Measurements from ENCODE around the gene ABI3BP.

The ABI3BP gene

DNA sequence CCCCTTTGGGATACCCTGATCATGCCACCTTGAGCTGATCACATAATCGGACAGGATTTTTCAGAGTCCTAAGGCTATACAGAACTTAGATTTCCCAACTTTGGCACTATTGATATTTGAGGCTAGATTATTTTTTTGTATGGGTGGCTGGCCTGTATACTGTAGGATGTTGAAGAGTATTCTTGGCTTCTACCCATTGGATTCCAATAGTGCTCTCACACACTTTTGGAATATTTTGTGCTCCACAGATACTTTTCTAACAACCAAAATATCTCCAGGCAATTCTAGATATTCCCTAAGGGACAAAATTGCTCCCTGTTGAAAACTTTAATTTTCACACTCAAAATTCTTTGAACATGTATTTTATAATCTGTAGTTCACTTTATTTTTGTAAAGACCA, 125.1 kb downstream of the ABI3BP start:
- Histone ChIP-seq H3K4me3 (ENCODE audit: low read length, poor library complexity, severe bottlenecking) (no peak overlapping the region), H3F3A (ENCODE audit: low read depth) (no peaks in the 10 kb centered on the region), H3K9me3 (ENCODE audit: insufficient read depth, low read depth, low read length) (no peaks in the 10 kb centered on the region), H3K4me1 (ENCODE audit: insufficient read depth, low read length, poor library complexity, severe bottlenecking) (peaks cover 8% of the 10 kb centered on the region), H3K79me2 (ENCODE audit: insufficient read depth, low read length) (no peaks in the 10 kb centered on the region), H3K9ac (ENCODE audit: low read depth, low read length, poor library complexity, severe bottlenecking) (no peak overlapping the region), H3K27me3 (ENCODE audit: insufficient read depth, low read length, poor library complexity, severe bottlenecking) (peaks cover 18% of the 10 kb centered on the region), H4K20me1 (ENCODE audit: insufficient read depth, low read length, poor library complexity, severe bottlenecking) (no peaks in the 10 kb centered on the region), H3K4me2 (ENCODE audit: low read depth, low read length, poor library complexity, severe bottlenecking) (no peak overlapping the region), H2AFZ (ENCODE audit: low read length) (no peak overlapping the region), H3K36me3 (ENCODE audit: insufficient read depth, low read length) (no peaks in the 10 kb centered on the region), H3K9me2 (replicated peaks; ENCODE audit: low read depth, low read length) (no peaks in the 10 kb centered on the region)
- TF ChIP-seq, protein P1, sequence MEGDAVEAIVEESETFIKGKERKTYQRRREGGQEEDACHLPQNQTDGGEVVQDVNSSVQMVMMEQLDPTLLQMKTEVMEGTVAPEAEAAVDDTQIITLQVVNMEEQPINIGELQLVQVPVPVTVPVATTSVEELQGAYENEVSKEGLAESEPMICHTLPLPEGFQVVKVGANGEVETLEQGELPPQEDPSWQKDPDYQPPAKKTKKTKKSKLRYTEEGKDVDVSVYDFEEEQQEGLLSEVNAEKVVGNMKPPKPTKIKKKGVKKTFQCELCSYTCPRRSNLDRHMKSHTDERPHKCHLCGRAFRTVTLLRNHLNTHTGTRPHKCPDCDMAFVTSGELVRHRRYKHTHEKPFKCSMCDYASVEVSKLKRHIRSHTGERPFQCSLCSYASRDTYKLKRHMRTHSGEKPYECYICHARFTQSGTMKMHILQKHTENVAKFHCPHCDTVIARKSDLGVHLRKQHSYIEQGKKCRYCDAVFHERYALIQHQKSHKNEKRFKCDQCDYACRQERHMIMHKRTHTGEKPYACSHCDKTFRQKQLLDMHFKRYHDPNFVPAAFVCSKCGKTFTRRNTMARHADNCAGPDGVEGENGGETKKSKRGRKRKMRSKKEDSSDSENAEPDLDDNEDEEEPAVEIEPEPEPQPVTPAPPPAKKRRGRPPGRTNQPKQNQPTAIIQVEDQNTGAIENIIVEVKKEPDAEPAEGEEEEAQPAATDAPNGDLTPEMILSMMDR (conservative IDR thresholded peaks at IDR 0.05; ENCODE audit: low read length) = no peak
- TF ChIP-seq EZH2phosphoT487 (IDR thresholded peaks at IDR 0.05; ENCODE audit: borderline replicate concordance) = no peak

DNA sequence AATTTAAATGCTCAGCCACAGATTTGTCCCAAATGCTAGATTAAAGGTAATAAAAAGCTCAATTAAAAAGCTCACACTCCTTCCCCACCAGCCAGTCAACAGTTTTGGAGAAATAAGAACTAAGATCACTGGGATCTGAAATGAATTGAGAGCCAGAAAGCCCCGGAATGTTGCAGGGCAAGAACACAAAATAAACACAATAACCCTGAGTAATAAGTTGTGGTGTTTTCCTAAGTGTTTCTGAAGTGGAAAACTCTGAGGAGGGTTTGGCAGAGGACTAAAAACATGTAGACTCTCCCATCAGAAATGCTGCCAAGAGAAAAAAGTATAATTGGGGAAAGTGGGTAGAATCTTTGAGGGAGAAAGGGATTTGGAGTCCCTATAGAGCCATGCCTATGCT, 127.8 kb downstream of the ABI3BP start:
- H3K4me3 ChIP-seq (ENCODE audit: low read length, poor library complexity, severe bottlenecking) = no peak overlapping the region
- H3K36me3 ChIP-seq (ENCODE audit: insufficient read depth, low read length) = no peaks in the 10 kb centered on the region
- H3K4me1 ChIP-seq (ENCODE audit: insufficient read depth, low read length, poor library complexity, severe bottlenecking) = peaks cover 8% of the 10 kb centered on the region
- H3K9me2 ChIP-seq (replicated peaks; ENCODE audit: low read depth, low read length) = no peaks in the 10 kb centered on the region
- H3F3A ChIP-seq (ENCODE audit: low read depth) = no peaks in the 10 kb centered on the region
- TF ChIP-seq, protein P1 (conservative IDR thresholded peaks at IDR 0.05; ENCODE audit: low read length) = no peak
- TF ChIP-seq EZH2phosphoT487 (IDR thresholded peaks at IDR 0.05; ENCODE audit: borderline replicate concordance) = no peak
- H3K27me3 ChIP-seq (ENCODE audit: insufficient read depth, low read length, poor library complexity, severe bottlenecking) = peaks cover 18% of the 10 kb centered on the region
- H3K9ac ChIP-seq (ENCODE audit: low read depth, low read length, poor library complexity, severe bottlenecking) = no peak overlapping the region
- no peaks in the 10 kb centered on the region for H4K20me1 ChIP-seq (ENCODE audit: insufficient read depth, low read length, poor library complexity, severe bottlenecking)
- no peaks in the 10 kb centered on the region for H3K79me2 ChIP-seq (ENCODE audit: insufficient read depth, low read length)
- no peak overlapping the region for H3K4me2 ChIP-seq (ENCODE audit: low read depth, low read length, poor library complexity, severe bottlenecking)
- H3K9me3 ChIP-seq (ENCODE audit: insufficient read depth, low read depth, low read length) = no peaks in the 10 kb centered on the region
- no peak overlapping the region for H2AFZ ChIP-seq (ENCODE audit: low read length)

DNA sequence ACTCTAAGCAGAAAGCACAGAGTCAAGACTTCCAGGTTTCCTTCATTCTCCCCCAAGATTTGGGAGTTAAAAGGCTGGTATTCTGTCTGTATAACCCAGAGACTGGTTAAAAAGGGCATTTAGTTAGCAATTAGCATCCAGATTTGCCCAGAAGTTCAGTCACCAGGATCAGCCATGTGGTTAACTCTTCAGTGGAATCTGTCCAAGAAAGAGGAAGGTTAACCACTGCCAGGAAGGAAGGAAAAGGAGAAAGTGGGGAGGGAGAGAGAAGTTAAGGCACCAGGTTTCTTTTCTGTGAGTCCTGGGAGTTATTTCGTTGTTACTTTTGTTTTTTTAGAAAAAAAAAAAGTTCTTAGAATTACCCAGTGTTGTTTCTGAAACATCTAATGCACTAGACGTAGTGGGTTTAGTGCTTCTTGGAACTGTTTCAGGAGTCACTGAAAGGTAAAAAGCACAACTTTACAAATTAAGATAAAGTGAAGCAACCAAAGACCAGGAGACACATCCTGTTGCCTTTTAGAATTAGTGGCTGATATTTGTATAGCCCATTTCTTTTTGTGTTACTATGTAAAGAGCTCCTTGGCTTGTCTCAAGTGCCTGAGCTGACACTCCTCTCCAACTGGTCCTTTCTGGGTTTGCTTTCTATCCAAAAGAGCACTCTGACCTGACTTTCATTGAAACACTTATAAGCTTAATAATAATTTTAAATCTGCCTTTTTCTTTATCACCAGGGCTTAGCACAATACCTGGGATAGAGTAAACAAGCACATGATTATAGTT, 128.6 kb downstream of the ABI3BP start:
- Histone ChIP-seq H3F3A (ENCODE audit: low read depth) (no peaks in the 10 kb centered on the region), H3K36me3 (ENCODE audit: insufficient read depth, low read length) (no peaks in the 10 kb centered on the region), H3K9me2 (replicated peaks; ENCODE audit: low read depth, low read length) (no peaks in the 10 kb centered on the region), H3K27me3 (ENCODE audit: insufficient read depth, low read length, poor library complexity, severe bottlenecking) (peaks cover 18% of the 10 kb centered on the region), H3K4me1 (ENCODE audit: insufficient read depth, low read length, poor library complexity, severe bottlenecking) (peaks cover 6% of the 10 kb centered on the region), H3K79me2 (ENCODE audit: insufficient read depth, low read length) (no peaks in the 10 kb centered on the region), H4K20me1 (ENCODE audit: insufficient read depth, low read length, poor library complexity, severe bottlenecking) (no peaks in the 10 kb centered on the region), H3K4me2 (ENCODE audit: low read depth, low read length, poor library complexity, severe bottlenecking) (no peak overlapping the region), H2AFZ (ENCODE audit: low read length) (no peak overlapping the region), H3K4me3 (ENCODE audit: low read length, poor library complexity, severe bottlenecking) (no peak overlapping the region), H3K9ac (ENCODE audit: low read depth, low read length, poor library complexity, severe bottlenecking) (no peak overlapping the region), H3K9me3 (ENCODE audit: insufficient read depth, low read depth, low read length) (no peaks in the 10 kb centered on the region)
- no peak for TF ChIP-seq EZH2phosphoT487 (IDR thresholded peaks at IDR 0.05; ENCODE audit: borderline replicate concordance)
- TF ChIP-seq, protein P1 (conservative IDR thresholded peaks at IDR 0.05; ENCODE audit: low read length) = no peak

All from Loucy (cell line).